Brain microvascular endothelial cell (primary cell): ENCODE measurements around the gene CLDN19.
"Not testable (repeated sequence)": the region's sequence is repeated elsewhere in the genome, so short reads cannot be mapped to it uniquely, and the experiment has no call there.

Source experiments
- DNase-seq: peaks from one replicate; pipeline ENCODE4 v3.0.0-alpha.2; 2020
- H3K27ac ChIP-seq: fragments of 250-450 bp; sonication (Bioruptor Pico); 2 replicates; pipeline ENCODE4 v1.5.1; 2020; ENCODE audit warnings: mild to moderate bottlenecking, moderate library complexity
- H3K27me3 ChIP-seq: fragments of 250-450 bp; sonication (Bioruptor Pico); replicated peaks from 2 replicates; pipeline ENCODE4 v1.5.1; 2020; ENCODE audit warnings: mild to moderate bottlenecking
- H3K36me3 ChIP-seq: fragments of 250-450 bp; sonication (Bioruptor Pico); replicated peaks from 2 replicates; pipeline ENCODE4 v1.5.1; 2020; ENCODE audit warnings: mild to moderate bottlenecking
- H3K4me3 ChIP-seq: 2 replicates; pipeline ENCODE4 v1.5.1; 2011; ENCODE audit warnings: low read depth, mild to moderate bottlenecking, control low read depth, low read length, moderate library complexity
- in situ Hi-C: cut with HindIII; loops from 2 replicates; pipeline ENCODE4 v1.10.0; 2017; ENCODE audit warnings: low sequenced_read_pairs, low pct_ligation_motif_present
- TF ChIP-seq, protein P1 (sequence below): IDR thresholded peaks from 2 replicates; pipeline ENCODE4 v1.5.1; 2011; ENCODE audit warnings: low read depth, mild to moderate bottlenecking, moderate library complexity, low read length, control low read depth, inconsistent platforms; ENCODE audit errors: missing control alignments

Gene CLDN19

DNA sequence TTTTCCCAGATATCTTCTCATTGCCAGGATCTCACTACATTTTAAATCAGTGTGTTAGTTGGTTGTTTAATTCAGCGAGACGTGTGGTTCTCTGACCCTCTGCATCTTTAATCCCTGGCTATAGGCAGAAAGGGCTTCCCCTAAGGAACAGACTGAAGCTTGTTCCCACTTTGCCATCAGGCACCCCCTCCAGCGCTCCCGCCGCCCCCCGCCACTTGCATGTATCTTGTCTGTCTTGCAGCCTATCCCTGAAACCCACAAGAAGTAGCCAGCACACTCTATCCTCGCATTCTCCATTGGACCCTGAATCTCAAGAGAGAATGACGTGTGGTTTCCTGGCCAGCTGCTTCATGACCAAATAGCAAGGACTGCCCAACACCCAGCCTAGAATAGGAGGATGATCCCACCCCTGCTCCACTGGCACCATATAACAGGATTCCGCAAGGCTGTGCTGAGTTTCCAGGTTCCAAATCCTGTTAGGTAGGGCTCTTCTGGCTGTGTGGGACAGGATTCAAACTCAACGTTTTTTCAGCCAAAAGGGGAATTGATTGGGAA, 7.8 kb downstream of the CLDN19 start:
- Histone ChIP-seq H3K27ac (no peak overlapping the region), H3K4me3 (no peak overlapping the region), H3K36me3 (no peaks in the 10 kb centered on the region), H3K27me3 (no peaks in the 10 kb centered on the region)
- no peak for DNase-seq
- in situ Hi-C loops: no loop called here
- TF ChIP-seq, protein P1, sequence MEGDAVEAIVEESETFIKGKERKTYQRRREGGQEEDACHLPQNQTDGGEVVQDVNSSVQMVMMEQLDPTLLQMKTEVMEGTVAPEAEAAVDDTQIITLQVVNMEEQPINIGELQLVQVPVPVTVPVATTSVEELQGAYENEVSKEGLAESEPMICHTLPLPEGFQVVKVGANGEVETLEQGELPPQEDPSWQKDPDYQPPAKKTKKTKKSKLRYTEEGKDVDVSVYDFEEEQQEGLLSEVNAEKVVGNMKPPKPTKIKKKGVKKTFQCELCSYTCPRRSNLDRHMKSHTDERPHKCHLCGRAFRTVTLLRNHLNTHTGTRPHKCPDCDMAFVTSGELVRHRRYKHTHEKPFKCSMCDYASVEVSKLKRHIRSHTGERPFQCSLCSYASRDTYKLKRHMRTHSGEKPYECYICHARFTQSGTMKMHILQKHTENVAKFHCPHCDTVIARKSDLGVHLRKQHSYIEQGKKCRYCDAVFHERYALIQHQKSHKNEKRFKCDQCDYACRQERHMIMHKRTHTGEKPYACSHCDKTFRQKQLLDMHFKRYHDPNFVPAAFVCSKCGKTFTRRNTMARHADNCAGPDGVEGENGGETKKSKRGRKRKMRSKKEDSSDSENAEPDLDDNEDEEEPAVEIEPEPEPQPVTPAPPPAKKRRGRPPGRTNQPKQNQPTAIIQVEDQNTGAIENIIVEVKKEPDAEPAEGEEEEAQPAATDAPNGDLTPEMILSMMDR: no peak

DNA sequence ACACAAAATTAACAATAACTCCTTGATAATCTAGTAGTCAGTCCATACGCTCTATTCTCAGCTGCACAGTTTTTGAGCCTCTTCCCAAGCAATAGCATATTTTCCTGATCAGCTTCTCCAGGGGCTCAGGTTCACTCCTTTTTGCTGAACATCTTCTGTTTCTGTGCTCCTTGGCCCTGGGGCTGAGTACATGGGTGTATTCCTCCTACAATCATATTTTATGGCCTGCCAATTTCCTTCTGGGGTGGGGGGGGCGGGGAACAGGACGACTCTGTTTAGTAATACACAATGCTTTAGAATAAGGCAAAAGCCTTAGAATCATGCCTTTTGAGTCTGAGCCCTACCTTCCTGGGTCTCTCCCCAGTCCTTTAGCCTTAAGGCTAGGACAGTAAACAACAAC, 8.5 kb downstream of the CLDN19 start:
- in situ Hi-C loops: no loop called here
- TF ChIP-seq, protein P1: no peak

DNA sequence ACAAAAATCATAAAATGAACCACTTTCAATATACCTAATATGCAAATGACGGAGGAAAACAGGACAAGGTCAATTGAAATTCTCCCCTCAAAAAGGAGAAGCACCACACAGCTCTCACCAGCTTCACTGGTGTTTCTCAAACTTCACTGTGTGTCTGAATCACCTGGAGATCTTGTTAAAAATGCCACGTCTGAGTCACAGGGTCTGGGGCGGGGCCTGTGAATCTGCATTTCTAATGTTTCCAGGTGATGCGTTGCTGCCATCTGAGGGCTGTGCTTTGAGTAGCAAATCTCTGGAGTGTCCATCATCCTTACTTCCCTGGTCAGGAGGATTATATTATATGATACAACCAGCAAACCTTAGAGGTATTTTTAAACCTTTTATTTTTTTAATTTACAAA, 9.0 kb downstream of the CLDN19 start:
- TF ChIP-seq, protein P1: no peak
- Histone ChIP-seq H3K27me3 (no peaks in the 10 kb centered on the region), H3K4me3 (no peak overlapping the region), H3K36me3 (no peaks in the 10 kb centered on the region), H3K27ac (no peak overlapping the region)
- in situ Hi-C loops: no loop called here
- no peak for DNase-seq

More for the DNA sequence above, 8.5 kb downstream of the CLDN19 start:
- no peak for DNase-seq
- Histone ChIP-seq H3K36me3 (no peaks in the 10 kb centered on the region), H3K27me3 (no peaks in the 10 kb centered on the region), H3K4me3 (no peak overlapping the region), H3K27ac (no peak overlapping the region)

DNA sequence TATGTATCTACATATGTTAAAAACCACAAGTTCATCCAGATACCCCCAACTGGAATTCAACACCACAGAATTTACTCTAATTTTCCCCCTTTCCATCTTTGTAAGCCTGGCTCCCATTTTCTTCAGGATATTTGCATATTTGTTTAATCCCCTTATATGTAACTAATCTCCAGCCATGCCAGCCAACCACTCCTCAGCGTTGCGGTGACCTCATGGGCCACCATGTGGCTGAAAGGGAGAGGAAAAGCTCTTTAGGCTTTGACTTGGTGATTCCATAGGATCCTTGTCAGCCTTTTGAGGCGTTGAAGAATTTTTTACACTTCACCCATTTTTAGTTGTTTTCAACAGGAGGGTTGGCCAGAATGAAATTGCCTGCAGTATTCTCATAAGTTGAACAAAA, 10.0 kb downstream of the CLDN19 start:
- TF ChIP-seq, protein P1: peak; percentile 11
- no peak overlapping the region for H3K4me3 ChIP-seq
- no peaks in the 10 kb centered on the region for H3K27me3 ChIP-seq
- no peak overlapping the region for H3K27ac ChIP-seq
- DNase-seq: no peak
- no peaks in the 10 kb centered on the region for H3K36me3 ChIP-seq
- in situ Hi-C loops: no loop called here

DNA sequence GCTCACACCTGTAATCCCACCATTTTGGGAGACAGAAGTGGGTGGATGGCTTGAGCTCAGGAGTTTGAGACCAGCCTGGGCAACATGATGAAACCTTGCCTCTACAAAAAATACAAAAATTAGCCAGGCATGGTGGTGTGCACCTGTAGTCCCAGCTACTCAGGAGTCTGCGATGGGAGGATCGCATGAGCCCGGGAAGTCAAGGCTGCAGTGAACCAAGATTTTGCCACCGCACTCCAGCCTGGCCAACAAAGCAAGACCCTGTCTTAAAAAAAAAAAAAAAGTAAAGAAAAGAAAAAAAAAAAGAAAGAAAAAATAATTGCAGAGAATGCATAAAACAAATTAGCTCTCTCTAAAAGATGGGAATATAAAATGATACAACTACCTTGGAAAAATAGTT, 14.2 kb downstream of the CLDN19 start:
- H3K27me3 ChIP-seq, in situ Hi-C loops: not testable (repeated sequence)

DNA sequence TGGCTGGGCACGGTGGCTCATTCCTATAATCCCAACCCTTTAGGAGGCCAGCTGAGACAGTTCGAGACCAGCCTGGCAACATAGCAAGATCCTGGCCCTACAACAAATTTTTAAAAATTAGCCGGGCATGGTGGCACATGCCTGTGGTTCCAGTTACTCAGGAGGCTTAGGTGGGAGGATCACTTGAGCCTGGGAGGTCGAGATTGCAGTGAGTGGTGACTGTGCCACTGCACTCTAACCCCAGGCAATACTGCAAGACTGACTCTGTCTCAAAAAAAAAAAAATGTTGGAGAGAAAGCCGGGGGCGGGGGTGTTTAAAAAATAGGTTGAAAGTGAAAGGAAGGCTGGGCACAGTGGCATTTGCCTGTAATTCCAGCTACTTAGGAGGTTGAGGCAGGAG, 16.5 kb downstream of the CLDN19 start:
- Histone ChIP-seq H3K36me3 (no peaks in the 10 kb centered on the region), H3K27me3 (no peaks in the 10 kb centered on the region), H3K4me3 (no peak overlapping the region), H3K27ac (no peak overlapping the region)
- in situ Hi-C loops: no loop called here
- TF ChIP-seq, protein P1: no peak
- DNase-seq: no peak

More for the DNA sequence above, 14.2 kb downstream of the CLDN19 start:
- not testable (repeated sequence) for H3K27ac ChIP-seq, DNase-seq, H3K36me3 ChIP-seq, H3K4me3 ChIP-seq

DNA sequence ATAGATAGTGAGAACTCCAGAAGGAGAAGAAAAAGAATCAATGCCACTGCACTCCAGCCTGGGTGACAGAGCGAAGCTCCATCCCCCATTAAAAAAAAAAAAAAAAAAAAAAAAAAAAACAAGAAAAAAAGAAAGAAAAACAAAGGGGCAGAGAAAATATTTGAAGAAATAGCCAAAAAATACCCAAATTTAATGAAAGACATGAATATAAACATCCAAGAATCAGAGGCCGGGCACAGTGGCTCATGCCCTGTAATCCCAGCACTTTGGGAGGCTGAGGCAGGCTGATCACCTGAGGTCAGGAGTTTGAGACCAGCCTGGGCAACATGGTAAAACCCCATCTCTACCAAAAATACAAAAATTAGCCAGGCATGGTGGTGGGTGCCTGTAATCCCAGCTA, 17.6 kb downstream of the CLDN19 start:
- in situ Hi-C loops, H3K4me3 ChIP-seq, H3K27me3 ChIP-seq, H3K27ac ChIP-seq, DNase-seq, H3K36me3 ChIP-seq: not testable (repeated sequence)
